Stimulated activated CD8-positive, alpha-beta memory T cell treated with anti-CD3 and anti-CD28 coated beads, Interleukin-4, amount 100 ng/mL, for 48 hours (primary cell): Measurements from ENCODE around the gene CX3CR1.
"Not testable (repeated sequence)": the region's sequence is repeated elsewhere in the genome, so short reads cannot be mapped to it uniquely, and the experiment has no call there.

Experiments
- DNase-seq: peaks from one replicate; pipeline ENCODE4 v3.0.0-alpha.2; 2020

Gene CX3CR1

DNA sequence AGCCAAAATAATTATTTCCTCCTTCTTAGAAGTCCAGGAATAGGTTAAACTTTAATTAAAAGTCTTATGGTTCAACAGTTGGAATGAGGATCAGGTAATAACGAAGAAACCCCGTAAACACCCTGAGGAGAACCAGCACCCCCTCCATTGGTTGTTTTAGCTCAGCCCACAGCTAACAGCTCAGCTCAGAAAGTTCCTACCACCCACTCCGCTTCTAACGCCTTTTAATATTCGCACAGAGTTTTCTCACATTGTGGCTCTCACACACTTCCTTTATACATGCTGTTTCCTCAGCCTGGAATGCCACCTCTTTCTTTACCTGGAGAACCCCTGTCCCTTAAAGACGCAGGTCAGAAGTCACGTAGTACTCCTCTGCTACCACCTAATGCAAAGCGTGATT lies 17.0 kb downstream of the CX3CR1 start:
- no peak for DNase-seq

DNA sequence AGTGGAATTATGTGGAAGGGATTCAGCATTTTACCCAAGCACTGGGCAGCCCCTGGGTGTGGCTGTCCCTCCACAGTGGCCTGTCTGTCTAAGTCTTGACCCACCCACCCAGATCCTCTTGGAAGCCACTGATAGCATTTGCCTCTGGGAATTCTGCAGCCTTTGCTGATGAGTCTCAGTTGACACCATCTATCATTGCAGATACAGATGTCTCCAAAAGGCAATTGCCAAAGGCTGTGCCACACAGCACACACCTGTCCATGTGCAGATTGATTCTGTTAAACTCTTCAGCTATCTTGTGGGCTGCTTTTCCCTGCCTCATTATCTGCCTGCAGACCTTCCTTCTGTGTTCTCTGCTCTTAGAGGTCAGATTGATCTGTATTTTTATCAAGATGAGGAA lies 18.1 kb downstream of the CX3CR1 start:
- no peak for DNase-seq

DNA sequence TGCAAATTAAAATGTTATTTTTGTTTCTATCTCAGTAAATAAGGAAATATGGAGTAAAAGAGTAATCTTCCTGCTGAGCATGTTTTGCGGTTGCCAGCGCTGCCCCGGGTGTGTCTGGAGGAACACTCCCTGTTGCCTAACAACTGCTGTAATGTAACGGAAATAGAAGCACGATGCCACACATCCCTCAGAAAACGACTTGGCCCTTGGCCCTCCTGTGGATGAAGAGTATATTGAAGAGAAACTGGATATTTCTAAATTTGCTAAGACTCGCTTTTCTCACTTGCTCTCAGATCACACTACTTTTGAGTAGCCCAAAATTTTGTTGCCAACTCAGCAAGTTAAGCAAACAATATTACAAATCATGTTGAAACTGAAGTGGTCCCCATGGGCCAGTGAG lies 18.9 kb downstream of the CX3CR1 start:
- DNase-seq: peak; percentile 45

DNA sequence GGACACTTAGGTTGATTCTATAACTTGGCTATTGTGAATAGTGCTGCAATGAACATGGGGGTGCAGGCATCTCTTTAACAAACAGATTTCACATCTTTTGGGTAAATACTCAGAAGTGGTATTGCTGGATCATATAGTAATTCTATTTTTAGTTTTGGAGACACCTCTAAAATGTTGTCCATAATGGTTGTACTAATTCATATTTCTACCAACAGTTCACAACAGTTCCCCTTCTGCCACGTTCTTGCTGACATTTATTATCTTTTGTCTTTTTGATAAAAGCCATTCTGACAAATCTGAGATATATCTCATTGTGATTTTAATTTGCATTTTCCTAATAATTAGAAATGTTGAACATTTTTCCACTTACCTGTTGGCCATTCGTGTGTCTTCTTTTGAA lies 19.5 kb downstream of the CX3CR1 start:
- DNase-seq: no peak

GRCh38 chr3:39255503-39256325 lies 24.1 kb downstream of the CX3CR1 start:
- no peak for DNase-seq

DNA sequence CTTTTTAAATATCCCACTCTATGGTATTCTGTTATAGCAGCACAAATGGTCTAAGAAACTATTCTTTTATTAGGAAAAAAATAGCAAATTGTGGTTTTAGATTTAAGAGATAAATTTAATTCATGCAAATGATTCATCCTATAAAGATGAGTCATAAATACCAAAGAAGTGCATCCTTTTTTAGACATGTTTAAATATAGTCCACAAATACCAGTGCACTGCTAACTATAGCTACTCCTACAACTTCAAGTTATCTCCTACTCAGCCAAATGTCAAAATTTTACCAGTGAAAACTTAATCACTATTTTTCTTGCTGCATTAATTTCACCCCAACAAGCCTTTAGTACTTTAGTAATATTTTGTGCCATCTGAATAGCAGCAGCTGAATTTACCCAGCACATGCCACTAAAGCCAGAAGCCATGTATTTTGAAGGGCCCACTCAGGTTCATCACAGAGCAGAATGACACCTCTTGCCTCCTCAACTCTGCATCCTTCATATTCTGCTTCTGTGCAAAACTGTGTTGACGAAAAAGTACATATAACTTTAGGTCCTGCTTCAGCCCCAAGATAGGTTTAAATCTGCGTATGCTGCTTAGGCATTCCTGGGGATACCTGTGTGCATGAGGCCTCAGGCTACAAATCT lies 24.9 kb downstream of the CX3CR1 start:
- no peak for DNase-seq

- no peak for DNase-seq
These were observed 28.3 kb downstream of the CX3CR1 start for GRCh38 chr3:39251576-39251975.

DNA sequence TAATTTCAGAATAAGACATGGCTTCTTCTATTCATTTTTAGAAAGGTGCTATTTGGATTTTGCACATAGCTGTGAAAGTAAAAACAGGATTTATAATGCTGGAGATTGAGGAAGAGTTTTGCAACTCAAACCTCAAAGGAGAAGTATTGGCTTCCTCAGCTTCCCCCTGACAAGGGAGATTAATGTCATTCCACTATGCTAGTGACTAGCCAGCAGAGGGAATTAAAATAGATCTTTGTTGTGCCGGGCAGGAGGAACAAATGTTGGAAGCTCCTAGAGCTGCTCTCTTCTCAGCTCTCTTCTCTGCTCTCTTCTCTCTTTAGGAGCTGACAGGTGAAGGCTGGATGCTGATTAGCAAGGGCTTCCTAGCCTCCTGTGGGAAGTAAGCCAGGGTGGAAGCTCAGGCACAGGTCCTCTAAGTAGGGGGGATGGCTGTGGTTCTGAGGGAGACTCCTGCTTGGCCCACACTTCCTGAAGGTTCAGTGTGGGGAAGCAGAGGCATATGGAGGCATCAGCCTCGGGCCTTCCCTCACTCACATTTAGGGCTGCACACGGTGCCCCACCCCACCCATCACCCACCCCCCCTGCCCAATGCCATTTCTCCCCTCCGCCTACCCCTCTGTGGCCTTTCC lies 29.6 kb downstream of the CX3CR1 start:
- no peak for DNase-seq

GRCh38 chr3:39249453-39250115 lies 30.3 kb downstream of the CX3CR1 start:
- DNase-seq: no peak

DNA sequence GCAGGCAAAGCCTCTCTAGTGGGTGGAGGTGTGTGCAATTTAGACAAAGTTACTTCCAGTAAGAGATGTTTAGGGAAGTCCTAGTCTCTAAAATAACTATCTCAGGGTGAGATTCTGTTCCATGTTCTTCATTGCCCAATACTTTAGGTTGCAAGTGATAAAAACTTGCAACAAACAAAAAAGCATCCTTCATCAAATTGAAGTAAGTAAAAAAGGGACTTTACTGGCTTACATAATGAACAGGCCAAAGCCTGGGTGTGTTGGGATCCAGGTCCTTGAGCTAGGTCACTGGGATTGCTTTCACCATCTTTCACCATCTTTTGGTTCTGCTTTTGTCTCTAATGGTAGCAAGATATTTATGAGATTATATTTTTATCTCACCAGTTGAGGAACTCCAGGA lies 38.3 kb downstream of the CX3CR1 start:
- DNase-seq: no peak

- no peak for DNase-seq
These were observed 42.8 kb downstream of the CX3CR1 start for GRCh38 chr3:39237027-39237426.

DNA sequence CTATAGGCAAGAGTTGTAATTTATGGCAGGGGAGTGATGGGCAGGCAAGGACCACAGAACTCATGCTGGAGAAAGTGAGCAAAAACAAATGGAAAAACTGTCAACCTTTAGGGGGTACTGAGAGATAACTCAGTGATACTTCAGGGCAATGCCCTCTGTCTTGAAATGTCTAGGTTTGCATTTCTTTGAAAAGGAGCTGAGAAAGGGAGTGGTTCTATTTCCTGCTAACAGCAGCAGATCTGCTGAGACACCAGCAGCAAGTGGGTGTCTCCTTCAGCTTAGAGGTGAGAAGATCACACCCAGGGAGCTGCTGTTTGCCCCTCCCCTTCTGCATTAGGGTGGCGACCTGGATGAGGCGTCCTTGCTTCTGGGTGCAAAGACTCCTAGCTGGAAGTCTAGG lies 45.2 kb downstream of the CX3CR1 start:
- no peak for DNase-seq

DNA sequence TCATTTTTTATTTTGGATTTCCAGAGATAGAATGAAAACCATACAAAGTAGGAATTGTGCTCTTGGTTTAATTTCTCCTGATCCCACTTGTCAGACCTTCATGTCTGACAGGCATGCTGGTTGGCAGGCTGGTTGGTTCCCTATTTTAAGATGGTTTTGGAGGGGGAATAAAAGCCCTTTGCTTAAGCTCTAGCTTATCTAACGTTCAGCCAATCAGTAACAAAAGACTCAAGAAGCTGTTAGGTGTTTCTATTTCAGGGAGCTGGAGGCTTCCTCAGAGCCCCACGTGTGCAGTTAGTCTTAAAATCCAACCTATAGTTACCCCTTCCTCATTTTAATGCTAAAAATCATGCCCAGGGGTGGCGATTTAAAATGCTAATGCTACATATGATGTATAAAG lies 47.0 kb downstream of the CX3CR1 start:
- no peak for DNase-seq

GRCh38 chr3:39230453-39230852 lies 49.4 kb downstream of the CX3CR1 start:
- no peak for DNase-seq

- DNase-seq: no peak
These were observed 51.3 kb downstream of the CX3CR1 start for GRCh38 chr3:39228496-39228895.

DNA sequence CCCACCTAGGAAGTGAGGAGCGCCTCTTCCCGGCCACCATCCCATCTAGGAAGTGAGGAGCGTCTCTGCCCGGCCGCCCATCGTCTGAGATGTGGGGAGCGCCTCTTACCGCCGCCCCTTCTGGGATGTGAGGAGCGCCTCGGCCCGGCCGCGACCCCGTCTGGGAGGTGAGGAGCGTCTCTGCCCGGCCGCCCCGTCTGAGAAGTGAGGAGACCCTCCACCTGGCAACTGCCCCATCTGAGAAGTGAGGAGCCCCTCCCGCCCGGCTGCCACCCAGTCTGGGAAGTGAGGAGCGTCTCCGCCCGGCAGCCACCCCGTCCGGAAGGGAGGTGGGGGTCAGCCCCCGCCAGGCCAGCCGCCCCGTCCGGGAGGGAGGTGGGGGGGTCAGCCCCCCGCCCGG lies 52.2 kb downstream of the CX3CR1 start:
- DNase-seq: not testable (repeated sequence)

GRCh38 chr3:39226106-39226741 lies 53.6 kb downstream of the CX3CR1 start:
- DNase-seq: no peak

DNA sequence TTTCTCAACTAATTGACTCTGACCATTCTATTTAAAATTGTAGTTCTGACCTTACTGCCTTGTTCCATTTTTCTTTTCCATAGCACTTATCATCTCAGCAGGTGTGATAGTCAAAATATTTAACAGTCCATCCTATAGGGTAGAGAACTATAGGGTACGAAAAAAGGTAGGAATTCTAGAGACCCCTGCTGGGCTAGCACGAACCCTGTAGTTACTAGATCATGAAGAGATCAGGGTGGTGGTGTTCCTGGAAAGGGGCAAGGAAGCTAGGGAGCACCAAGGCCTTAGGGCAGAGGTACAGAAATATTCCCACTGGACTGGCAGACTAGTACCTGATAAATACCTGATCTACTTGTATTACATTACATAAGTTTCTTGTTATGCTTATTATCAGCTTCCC lies 55.5 kb downstream of the CX3CR1 start:
- DNase-seq: no peak

DNA sequence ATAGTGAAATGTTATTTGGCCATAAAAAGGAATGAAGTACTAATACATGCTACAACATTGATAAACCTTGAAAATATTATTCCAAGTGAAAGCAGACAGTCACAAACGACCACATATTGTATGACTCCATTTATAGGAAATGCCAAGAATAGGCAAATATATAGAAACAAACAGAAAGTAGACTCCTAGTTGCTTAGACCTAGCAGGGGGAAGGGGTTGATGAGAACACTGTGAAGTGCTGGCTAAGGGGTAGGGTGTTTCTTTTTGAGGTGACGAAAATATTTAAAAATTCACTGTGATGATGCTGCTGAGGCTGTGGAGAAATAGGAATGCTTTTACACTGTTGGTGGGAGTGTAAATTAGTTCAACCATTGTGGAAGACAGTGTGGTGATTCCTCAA lies 56.9 kb downstream of the CX3CR1 start:
- no peak for DNase-seq

- no peak for DNase-seq
These were observed 57.4 kb downstream of the CX3CR1 start for GRCh38 chr3:39222462-39222861.

DNA sequence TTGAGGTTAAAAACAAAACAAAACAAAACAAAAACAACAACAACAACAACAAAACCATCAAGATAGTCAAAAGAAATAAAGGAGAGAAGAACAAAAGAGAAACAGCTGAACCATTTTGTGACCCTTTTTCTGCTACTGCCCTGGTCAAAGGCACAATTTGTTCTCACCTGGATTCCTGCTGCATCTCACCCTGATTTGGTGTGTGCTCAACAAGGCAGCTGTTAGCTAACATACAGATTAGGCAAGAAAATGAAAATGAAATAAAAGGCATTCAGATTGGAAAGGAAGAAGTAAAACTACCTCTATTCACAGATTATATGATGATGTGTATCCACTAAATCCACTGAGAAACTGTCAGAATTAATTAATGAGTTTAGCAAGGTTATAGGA lies 58.7 kb downstream of the CX3CR1 start:
- no peak for DNase-seq

DNA sequence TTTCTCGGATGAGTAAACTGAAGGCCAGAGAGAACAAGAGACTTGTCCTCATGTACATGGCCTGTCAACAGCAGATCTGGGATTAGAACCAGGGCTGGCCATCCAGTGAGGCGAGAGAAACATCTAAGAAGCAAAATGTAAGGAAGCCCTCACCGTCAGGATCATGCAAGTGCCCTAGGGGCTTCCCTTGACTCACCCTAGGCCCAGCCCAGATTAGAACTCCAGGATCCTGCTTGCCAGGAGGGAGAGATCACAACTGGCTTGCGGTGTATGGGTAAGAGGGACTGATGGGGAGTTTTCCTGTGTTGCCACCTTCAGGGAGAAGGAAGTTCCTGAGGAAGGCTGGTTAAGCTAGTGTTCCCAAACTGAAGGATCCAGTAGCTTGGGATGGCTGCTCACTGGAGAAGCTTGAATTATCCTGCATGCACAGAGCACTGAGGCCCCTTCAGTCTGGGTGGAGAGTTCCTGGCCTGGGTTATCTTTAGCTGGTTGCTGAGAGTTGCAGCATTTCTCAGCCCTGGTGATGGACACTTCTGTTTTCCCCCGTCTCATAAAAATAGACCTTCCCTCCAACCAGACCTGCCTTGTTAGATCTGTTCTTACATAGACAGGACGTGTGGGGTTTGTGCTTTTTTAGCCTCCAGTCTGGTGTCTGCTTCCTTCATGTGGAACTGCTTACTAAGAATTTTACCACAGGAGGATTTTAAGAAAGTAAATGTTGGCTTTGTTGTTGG lies 59.3 kb downstream of the CX3CR1 start:
- DNase-seq: no peak
